Measurements from ENCODE around the gene ABI1.
A peak's percentile ranks its signal among the peaks of the same experiment; 100 is the strongest.
"Not testable (repeated sequence)": the region's sequence is repeated elsewhere in the genome, so short reads cannot be mapped to it uniquely, and the experiment has no call there.

The ABI1 gene

DNA sequence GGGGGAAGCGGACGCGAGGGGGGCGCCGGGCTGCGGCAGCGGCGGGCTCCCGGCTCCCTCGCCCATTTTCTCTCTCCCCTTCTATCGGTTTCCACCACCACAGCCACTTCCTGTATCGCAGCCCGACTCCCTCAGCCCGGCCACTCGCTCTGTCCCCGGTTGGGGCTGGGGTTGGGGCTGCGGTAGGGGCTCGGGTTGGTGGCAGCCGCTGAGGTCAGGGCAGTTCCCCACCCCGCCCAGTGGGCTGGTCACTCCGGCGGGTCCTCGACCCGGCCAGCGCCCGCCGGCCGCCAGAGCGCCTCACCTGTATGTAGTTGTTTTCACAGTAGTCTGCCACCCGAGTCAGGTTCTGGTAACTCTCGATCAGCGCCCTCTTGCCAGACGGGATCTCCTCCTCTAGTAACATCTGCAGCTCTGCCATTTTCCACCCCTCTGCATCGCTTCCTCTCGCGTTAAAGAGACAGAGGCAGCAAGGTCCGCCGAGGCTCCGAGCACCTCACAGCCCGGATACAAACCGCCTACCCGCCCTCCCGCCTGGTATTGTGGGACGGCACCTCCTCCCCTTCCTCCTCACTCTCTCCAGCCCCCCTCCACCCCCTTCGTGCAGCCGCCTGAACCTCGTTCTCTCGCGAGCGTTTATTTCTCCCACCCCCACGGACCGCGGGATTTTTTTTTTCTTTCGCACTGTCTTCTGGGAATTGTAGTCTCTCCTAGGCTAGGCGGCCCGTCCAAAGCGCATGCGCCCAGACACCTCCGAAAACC is at the start of gene ABI1:
Gene ABI1, minus strand, starts transcription at position 516 of the 762 bp plus-strand sequence. Its CDS starts 95 bp downstream, at position 421.
- ChIA-PET CTCF (interaction anchor here (0.9 to 3.7 kb wide), 22 partner anchors 11 to 267 kb away, joined by 3 to 25 read pairs (median 4); partner anchors contain the start of gene PDSS1), POLR2A (interaction anchor here (0.6 kb wide), 2 partner anchors 173 to 186 kb away, joined by 3 read pairs; no protein-coding TSS in a partner anchor)
- DNase-seq (ENCODE audit: extremely low spot score) = peak; percentile 96
- TF ChIP-seq, protein P1, sequence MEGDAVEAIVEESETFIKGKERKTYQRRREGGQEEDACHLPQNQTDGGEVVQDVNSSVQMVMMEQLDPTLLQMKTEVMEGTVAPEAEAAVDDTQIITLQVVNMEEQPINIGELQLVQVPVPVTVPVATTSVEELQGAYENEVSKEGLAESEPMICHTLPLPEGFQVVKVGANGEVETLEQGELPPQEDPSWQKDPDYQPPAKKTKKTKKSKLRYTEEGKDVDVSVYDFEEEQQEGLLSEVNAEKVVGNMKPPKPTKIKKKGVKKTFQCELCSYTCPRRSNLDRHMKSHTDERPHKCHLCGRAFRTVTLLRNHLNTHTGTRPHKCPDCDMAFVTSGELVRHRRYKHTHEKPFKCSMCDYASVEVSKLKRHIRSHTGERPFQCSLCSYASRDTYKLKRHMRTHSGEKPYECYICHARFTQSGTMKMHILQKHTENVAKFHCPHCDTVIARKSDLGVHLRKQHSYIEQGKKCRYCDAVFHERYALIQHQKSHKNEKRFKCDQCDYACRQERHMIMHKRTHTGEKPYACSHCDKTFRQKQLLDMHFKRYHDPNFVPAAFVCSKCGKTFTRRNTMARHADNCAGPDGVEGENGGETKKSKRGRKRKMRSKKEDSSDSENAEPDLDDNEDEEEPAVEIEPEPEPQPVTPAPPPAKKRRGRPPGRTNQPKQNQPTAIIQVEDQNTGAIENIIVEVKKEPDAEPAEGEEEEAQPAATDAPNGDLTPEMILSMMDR (IDR thresholded peaks at IDR 0.05; ENCODE audit: control extremely low read depth, extremely low read depth, low read depth, missing control alignments) = no peak

DNA sequence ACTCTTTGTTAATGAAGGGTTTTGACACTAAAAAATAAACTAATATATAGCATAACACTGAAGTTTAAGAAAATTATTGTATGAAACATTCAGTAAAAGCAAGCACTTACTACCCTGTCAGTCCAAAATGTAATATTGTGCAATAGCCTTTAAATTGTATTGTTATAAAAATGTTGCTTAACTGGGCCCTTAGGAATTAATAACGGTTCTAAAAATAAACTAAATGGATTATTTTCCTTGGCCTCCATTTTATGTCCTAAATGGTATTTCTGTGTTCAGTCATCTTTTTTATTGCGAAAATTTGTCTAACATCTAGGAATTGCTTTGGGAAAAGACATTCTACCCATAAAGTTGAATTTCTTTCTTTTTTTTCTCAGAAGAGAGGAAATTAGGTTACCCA is 49.0 kb upstream of the ABI1 start:
- no peak for DNase-seq (ENCODE audit: extremely low spot score)
- ChIA-PET CTCF (interaction anchor here (2.4 kb wide), 1 partner anchor 10 kb away, joined by 5 read pairs; no protein-coding TSS in a partner anchor), POLR2A (no interaction called here)
- TF ChIP-seq, protein P1 (IDR thresholded peaks at IDR 0.05; ENCODE audit: control extremely low read depth, extremely low read depth, low read depth, missing control alignments) = no peak

DNA sequence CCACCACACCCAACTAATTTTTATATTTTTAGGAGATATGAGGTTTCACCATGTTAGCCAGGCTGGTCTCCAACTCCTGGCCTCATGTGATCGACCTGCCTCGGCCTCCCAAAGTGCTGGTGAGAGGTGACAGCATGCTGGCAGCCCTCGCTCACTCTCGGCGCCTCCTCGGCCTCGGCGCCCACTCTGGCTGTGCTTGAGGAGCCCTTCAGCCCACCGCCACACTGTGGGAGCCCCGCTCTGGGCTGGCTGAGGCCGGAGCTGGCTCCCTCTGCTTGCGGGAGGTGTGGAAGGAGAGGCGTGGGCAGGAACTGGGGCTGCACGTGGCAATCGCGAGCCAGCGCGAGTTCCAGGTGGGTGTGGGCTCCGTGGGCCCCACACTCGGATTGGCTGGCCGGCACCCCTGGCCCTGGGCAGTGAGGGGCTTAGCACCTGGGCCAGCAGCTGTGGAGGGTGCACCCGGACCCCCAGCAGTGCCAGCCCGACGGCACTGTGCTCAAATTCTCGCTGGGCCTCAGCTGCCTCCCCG is 44.6 kb upstream of the ABI1 start:
- CTCF ChIA-PET = interaction anchor here (1.2 kb wide), 1 partner anchor 9 kb away, joined by 3 read pairs; no protein-coding TSS in a partner anchor
- POLR2A ChIA-PET; DNase-seq (ENCODE audit: extremely low spot score): not testable (repeated sequence)

DNA sequence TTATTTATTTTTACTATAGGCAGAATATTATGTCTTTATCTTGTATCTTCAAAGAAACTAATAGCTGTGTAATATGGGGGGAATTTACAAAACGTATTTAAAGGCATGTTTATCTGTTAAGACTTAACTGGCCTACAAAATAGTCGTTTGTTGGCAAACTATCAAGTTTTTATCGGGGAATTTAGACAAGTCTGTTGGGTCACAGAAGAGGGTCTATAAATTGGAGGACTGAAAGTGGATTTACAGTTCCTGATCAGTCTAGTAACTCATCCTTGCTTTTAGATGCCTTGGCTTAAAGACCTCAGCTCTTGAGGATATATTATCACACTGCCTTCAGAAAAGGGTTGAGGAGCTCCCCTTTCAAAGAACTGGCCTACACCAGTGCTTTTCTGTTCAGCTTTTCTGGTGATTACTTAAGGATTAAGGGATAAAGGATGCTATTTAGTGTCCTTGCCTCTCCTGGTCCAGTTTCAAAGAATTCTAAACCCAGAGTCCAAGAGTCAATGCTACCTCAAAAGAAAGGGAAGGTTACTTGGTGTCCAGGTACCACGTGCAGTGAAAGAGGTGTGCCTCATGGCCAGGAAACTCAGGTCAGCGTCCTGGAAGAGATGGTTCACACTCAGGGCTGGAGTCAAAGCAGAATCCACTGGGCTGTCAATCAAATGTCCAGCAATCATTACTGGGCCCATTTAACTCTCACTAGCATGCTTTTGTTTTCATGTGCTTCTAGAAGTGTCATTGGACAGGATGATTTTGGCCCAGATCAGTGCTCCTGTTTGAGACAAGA is 42.9 kb upstream of the ABI1 start:
- TF ChIP-seq, protein P1 (IDR thresholded peaks at IDR 0.05; ENCODE audit: control extremely low read depth, extremely low read depth, low read depth, missing control alignments) = no peak
- DNase-seq (ENCODE audit: extremely low spot score) = no peak
- POLR2A ChIA-PET = interaction anchor here (0.6 kb wide), 1 partner anchor 34 kb away, joined by 4 read pairs; no protein-coding TSS in a partner anchor
- CTCF ChIA-PET = no interaction called here

DNA sequence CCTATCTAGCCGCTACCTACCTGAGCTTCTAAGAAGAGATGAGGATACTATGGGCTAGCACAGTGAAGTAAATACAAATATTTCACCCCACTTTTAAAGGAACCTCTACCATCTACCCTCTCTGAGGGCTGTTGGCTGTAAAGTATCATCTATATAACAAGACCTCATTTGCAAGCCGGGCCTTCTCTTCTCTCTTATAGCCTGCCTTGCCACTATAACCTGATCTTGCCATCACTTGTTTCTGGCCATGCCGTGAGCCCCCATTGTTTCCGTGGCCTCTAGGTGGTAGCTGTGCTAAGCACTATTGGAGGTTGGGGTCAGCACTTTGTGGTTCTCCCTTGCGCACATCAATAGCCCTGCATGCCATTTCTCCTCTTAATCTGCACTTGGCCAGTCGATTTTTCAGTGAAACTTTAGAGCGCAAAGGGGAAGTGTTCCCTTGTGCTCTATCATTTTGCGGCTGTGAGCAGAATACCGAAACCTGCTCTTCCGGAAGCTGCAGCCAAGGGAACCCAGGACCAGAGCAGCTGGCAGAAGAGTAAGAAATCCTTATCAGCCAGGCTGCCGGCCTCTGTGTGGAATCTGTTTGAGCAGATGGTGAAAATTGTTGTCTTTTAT is 31.7 kb upstream of the ABI1 start:
- CTCF ChIA-PET; DNase-seq (ENCODE audit: extremely low spot score); POLR2A ChIA-PET: not testable (repeated sequence)

DNA sequence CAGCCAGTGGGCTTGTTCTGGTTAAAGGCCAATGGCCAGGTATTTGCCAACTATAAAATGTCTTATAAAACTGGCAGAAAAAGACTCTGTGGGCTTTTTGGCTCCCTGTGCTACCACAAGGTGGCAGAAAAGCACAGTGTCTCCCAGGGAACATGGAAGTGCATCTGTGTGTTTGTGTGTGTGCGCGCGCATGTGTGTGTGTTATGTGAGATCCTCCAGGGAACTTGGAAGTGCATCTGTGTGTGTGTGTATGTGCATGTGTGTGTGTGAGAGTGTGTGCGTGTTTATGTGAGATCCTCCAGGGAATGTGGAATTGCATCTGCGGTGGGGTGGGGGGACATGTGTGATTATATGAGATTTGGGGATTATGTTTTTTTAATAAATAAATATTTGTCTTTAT is 30.2 kb upstream of the ABI1 start:
- ChIA-PET CTCF (interaction anchor here (0.7 kb wide), 1 partner anchor 362 kb away, joined by 3 read pairs; no protein-coding TSS in a partner anchor), POLR2A (no interaction called here)
- TF ChIP-seq, protein P1 (IDR thresholded peaks at IDR 0.05; ENCODE audit: control extremely low read depth, extremely low read depth, low read depth, missing control alignments) = peak; percentile 60
- DNase-seq (ENCODE audit: extremely low spot score) = no peak

DNA sequence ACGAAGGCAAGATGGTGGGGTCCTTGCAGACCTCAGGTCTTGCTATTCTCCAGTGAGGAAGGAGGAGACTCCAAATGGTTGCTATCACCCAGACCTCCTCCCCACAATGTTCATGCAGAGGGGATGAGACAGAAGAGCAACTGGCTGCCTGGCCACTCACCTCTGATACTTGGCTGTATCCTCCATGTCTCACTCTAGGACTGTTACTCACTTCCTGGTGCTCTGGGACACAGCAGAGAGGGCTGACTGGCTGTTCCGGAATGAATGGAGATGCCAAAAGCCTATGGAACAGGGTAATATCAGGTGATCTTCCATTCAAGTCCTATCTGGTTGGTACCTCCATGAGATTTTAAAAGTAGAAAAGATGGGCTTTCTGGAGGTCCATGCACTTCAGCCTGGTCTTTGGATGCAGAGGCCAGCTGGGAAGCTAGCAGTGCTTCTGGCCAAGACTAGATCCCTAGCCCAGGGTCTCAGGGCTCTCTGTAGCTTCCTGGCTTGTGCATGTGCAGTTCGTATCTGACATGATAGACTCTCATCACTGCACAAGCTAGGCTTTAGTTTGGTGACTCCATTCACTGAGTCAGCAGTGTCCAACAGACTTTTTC is 27.0 kb upstream of the ABI1 start:
- ChIA-PET POLR2A (no interaction called here), CTCF (interaction anchor here (1.3 to 16.5 kb wide), 2 partner anchors 10 to 157 kb away, joined by 3 to 251 read pairs; no protein-coding TSS in a partner anchor)
- TF ChIP-seq, protein P1 (IDR thresholded peaks at IDR 0.05; ENCODE audit: control extremely low read depth, extremely low read depth, low read depth, missing control alignments) = no peak
- no peak for DNase-seq (ENCODE audit: extremely low spot score)

Measured in GM10248 (cell line).